ENCODE data around the gene GNG14.

- no peak for TF ChIP-seq CTCF (IDR thresholded peaks at IDR 0.05; ENCODE audit: low read length)
- no peak for TF ChIP-seq EZH2 (IDR thresholded peaks at IDR 0.05; ENCODE audit: borderline replicate concordance, low read length)
Observed at GRCh38 chr19:12680034-12680433, 7.8 kb upstream of the GNG14 start.

Measured in OCI-LY1 (cell line).